ENCODE results near the gene WDFY1. TPM values are rescaled to one million over a fixed set of nuclear protein-coding genes. Genes with fewer than 3 reads are reported as not detected.

Gene WDFY1
- total and polyA plus RNA-seq, 2 experiments from 2014 or later = 54.5 to 127 TPM

DNA sequence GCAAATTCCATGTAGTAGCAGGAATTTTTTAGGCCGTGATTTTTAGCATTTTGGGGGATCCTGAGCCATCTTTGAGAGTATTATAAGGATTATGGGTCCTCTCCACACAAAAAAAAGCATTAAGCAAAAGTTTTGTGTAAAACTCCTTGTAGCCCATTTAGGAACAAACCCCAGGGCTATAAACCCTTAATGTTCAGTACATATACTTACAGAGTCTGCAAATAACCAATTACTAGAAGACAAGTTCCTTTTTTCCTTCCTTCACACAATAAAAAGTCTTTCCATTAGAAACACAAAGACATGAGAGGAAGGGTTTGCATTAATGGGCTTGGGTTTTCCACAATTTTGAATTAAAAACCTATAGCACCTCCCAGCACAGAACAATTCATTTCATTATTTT, 44.6 kb downstream of the WDFY1 start:
- Histone ChIP-seq H3K79me2 (replicated peaks; ENCODE audit: insufficient read depth) (no peaks in the 10 kb centered on the region), H3K9me2 (ENCODE audit: insufficient read depth) (no peaks in the 10 kb centered on the region), H3K4me1 (ENCODE audit: insufficient read depth) (no peaks in the 10 kb centered on the region), H3K36me3 (ENCODE audit: insufficient read depth) (peaks cover 37% of the 10 kb centered on the region), H3K27me3 (ENCODE audit: insufficient read depth) (no peaks in the 10 kb centered on the region), H3F3A (replicated peaks; ENCODE audit: low read depth) (no peaks in the 10 kb centered on the region), H4K20me1 (replicated peaks; ENCODE audit: insufficient read depth) (peaks cover 12% of the 10 kb centered on the region), H2AFZ (no peak overlapping the region), H3K27ac (ENCODE audit: low read depth) (0 out of 2 replicates have a peak overlapping the region, but pooled peaks have one; percentile 48), H3K4me2 (no peak overlapping the region), H3K4me3 (no peak overlapping the region)
- H3K27me3 Mint-ChIP-seq (ENCODE audit: insufficient read depth, low read depth, poor library complexity) = no peaks in the 10 kb centered on the region
- ATAC-seq = no peak
- H3K4me3 Mint-ChIP-seq = no peak overlapping the region
- DNase-seq (ENCODE audit: low spot score) = no peak
- TF ChIP-seq, protein P1, sequence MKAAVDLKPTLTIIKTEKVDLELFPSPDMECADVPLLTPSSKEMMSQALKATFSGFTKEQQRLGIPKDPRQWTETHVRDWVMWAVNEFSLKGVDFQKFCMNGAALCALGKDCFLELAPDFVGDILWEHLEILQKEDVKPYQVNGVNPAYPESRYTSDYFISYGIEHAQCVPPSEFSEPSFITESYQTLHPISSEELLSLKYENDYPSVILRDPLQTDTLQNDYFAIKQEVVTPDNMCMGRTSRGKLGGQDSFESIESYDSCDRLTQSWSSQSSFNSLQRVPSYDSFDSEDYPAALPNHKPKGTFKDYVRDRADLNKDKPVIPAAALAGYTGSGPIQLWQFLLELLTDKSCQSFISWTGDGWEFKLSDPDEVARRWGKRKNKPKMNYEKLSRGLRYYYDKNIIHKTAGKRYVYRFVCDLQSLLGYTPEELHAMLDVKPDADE (IDR thresholded peaks at IDR 0.05) = no peak
- peaks cover 8% of the 10 kb centered on the region; the same call in 1 of the 3 replicates for H3K4me1 Mint-ChIP-seq
- H3K27ac Mint-ChIP-seq = no peak overlapping the region
- H3K36me3 Mint-ChIP-seq (ENCODE audit: low read depth) = peaks cover 52% of the 10 kb centered on the region
- no peaks in the 10 kb centered on the region for H3K9me3 Mint-ChIP-seq

DNA sequence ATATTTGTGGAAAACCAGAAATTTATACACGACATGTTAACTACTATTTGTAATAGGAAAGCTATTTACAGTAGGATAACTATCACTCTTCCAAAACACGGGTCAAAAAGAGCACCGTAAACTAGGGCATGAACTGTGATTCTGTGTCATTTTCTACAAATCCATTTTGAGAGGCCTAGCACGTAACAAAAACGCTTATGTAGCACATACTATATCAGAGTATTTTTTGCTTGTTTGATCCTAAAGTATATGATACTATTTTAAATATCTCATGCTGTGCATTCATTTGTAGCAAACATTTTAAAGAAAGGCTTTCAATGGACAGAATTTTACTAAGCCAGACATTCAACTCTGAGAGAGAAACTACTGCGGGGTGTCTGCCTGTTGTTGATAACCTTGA, 45.1 kb downstream of the WDFY1 start:
- H3K4me1 Mint-ChIP-seq = peaks cover 8% of the 10 kb centered on the region; the same call in 1 of the 3 replicates
- H4K20me1 ChIP-seq (replicated peaks; ENCODE audit: insufficient read depth) = peaks cover 12% of the 10 kb centered on the region

More for the DNA sequence above, 45.1 kb downstream of the WDFY1 start:
- Mint-ChIP-seq H3K36me3 (ENCODE audit: low read depth) (peaks cover 52% of the 10 kb centered on the region), H3K9me3 (no peaks in the 10 kb centered on the region), H3K4me3 (no peak overlapping the region), H3K27me3 (ENCODE audit: insufficient read depth, low read depth, poor library complexity) (no peaks in the 10 kb centered on the region), H3K27ac (no peak overlapping the region)
- Histone ChIP-seq H3K4me2 (no peak overlapping the region), H3K9me2 (ENCODE audit: insufficient read depth) (no peaks in the 10 kb centered on the region), H2AFZ (no peak overlapping the region), H3K27me3 (ENCODE audit: insufficient read depth) (no peaks in the 10 kb centered on the region), H3F3A (replicated peaks; ENCODE audit: low read depth) (no peaks in the 10 kb centered on the region), H3K4me1 (ENCODE audit: insufficient read depth) (no peaks in the 10 kb centered on the region), H3K27ac (ENCODE audit: low read depth) (0 out of 2 replicates have a peak overlapping the region, but pooled peaks have one; percentile 48), H3K4me3 (no peak overlapping the region), H3K79me2 (replicated peaks; ENCODE audit: insufficient read depth) (no peaks in the 10 kb centered on the region), H3K36me3 (ENCODE audit: insufficient read depth) (peaks cover 34% of the 10 kb centered on the region)
- no peak for ATAC-seq
- DNase-seq (ENCODE audit: low spot score) = no peak
- TF ChIP-seq EZH2 (IDR thresholded peaks at IDR 0.05; ENCODE audit: low read depth, unreplicated experiment) (no peak), ZNF114 (CRISPR knock-in tag; IDR thresholded peaks at IDR 0.05) (no peak), ZNF331 (CRISPR knock-in tag; IDR thresholded peaks at IDR 0.05; ENCODE audit: low read depth) (no peak), CREB1 (CRISPR knock-in tag; IDR thresholded peaks at IDR 0.05; ENCODE audit: low read depth) (no peak)
- TF ChIP-seq, protein P2, sequence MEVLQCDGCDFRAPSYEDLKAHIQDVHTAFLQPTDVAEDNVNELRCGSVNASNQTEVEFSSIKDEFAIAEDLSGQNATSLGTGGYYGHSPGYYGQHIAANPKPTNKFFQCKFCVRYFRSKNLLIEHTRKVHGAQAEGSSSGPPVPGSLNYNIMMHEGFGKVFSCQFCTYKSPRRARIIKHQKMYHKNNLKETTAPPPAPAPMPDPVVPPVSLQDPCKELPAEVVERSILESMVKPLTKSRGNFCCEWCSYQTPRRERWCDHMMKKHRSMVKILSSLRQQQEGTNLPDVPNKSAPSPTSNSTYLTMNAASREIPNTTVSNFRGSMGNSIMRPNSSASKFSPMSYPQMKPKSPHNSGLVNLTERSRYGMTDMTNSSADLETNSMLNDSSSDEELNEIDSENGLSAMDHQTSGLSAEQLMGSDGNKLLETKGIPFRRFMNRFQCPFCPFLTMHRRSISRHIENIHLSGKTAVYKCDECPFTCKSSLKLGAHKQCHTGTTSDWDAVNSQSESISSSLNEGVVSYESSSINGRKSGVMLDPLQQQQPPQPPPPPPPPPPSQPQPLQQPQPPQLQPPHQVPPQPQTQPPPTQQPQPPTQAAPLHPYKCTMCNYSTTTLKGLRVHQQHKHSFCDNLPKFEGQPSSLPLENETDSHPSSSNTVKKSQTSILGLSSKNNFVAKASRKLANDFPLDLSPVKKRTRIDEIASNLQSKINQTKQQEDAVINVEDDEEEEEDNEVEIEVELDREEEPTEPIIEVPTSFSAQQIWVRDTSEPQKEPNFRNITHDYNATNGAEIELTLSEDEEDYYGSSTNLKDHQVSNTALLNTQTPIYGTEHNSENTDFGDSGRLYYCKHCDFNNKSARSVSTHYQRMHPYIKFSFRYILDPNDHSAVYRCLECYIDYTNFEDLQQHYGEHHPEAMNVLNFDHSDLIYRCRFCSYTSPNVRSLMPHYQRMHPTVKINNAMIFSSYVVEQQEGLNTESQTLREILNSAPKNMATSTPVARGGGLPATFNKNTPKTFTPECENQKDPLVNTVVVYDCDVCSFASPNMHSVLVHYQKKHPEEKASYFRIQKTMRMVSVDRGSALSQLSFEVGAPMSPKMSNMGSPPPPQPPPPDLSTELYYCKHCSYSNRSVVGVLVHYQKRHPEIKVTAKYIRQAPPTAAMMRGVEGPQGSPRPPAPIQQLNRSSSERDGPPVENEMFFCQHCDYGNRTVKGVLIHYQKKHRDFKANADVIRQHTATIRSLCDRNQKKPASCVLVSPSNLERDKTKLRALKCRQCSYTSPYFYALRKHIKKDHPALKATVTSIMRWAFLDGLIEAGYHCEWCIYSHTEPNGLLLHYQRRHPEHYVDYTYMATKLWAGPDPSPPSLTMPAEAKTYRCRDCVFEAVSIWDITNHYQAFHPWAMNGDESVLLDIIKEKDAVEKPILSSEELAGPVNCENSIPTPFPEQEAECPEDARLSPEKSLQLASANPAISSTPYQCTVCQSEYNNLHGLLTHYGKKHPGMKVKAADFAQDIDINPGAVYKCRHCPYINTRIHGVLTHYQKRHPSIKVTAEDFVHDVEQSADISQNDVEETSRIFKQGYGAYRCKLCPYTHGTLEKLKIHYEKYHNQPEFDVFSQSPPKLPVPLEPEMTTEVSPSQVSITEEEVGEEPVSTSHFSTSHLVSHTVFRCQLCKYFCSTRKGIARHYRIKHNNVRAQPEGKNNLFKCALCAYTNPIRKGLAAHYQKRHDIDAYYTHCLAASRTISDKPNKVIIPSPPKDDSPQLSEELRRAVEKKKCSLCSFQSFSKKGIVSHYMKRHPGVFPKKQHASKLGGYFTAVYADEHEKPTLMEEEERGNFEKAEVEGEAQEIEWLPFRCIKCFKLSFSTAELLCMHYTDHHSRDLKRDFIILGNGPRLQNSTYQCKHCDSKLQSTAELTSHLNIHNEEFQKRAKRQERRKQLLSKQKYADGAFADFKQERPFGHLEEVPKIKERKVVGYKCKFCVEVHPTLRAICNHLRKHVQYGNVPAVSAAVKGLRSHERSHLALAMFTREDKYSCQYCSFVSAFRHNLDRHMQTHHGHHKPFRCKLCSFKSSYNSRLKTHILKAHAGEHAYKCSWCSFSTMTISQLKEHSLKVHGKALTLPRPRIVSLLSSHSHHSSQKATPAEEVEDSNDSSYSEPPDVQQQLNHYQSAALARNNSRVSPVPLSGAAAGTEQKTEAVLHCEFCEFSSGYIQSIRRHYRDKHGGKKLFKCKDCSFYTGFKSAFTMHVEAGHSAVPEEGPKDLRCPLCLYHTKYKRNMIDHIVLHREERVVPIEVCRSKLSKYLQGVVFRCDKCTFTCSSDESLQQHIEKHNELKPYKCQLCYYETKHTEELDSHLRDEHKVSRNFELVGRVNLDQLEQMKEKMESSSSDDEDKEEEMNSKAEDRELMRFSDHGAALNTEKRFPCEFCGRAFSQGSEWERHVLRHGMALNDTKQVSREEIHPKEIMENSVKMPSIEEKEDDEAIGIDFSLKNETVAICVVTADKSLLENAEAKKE (CRISPR knock-in tag; IDR thresholded peaks at IDR 0.05) = no peak
- TF ChIP-seq, protein P3, sequence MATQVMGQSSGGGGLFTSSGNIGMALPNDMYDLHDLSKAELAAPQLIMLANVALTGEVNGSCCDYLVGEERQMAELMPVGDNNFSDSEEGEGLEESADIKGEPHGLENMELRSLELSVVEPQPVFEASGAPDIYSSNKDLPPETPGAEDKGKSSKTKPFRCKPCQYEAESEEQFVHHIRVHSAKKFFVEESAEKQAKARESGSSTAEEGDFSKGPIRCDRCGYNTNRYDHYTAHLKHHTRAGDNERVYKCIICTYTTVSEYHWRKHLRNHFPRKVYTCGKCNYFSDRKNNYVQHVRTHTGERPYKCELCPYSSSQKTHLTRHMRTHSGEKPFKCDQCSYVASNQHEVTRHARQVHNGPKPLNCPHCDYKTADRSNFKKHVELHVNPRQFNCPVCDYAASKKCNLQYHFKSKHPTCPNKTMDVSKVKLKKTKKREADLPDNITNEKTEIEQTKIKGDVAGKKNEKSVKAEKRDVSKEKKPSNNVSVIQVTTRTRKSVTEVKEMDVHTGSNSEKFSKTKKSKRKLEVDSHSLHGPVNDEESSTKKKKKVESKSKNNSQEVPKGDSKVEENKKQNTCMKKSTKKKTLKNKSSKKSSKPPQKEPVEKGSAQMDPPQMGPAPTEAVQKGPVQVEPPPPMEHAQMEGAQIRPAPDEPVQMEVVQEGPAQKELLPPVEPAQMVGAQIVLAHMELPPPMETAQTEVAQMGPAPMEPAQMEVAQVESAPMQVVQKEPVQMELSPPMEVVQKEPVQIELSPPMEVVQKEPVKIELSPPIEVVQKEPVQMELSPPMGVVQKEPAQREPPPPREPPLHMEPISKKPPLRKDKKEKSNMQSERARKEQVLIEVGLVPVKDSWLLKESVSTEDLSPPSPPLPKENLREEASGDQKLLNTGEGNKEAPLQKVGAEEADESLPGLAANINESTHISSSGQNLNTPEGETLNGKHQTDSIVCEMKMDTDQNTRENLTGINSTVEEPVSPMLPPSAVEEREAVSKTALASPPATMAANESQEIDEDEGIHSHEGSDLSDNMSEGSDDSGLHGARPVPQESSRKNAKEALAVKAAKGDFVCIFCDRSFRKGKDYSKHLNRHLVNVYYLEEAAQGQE (IDR thresholded peaks at IDR 0.05; ENCODE audit: unreplicated experiment) = no peak

Measured in GM23338 (cell line).